Fibroblast of villous mesenchyme (primary cell): ENCODE data around the gene HCN3. TPM values are rescaled to one million over a fixed set of nuclear protein-coding genes. Genes with fewer than 3 reads are reported as not detected.

Source experiments
- DNase-seq: peaks from one replicate; pipeline ENCODE4 v3.0.0-alpha.2; 2010; ENCODE audit warnings: low read depth
- H3K4me3 ChIP-seq: 2 replicates; pipeline ENCODE4 v1.5.1; 2011; ENCODE audit warnings: low read depth, mild to moderate bottlenecking, low read length
- total RNA-seq: library from RNA; depleted of rRNA; stranded (reverse); fragments of >200 nt; gene quantifications from 2 replicates; pipeline ENCODE4 v1.2.3, GENCODE V29; 2012
- TF ChIP-seq, protein P1 (sequence below): IDR thresholded peaks from 2 replicates; pipeline ENCODE4 v1.5.1; 2012; ENCODE audit warnings: low read depth, mild to moderate bottlenecking, low read length; ENCODE audit not compliant: insufficient read depth

The HCN3 gene
- total RNA-seq, 1 donor, result 0.86 TPM

DNA sequence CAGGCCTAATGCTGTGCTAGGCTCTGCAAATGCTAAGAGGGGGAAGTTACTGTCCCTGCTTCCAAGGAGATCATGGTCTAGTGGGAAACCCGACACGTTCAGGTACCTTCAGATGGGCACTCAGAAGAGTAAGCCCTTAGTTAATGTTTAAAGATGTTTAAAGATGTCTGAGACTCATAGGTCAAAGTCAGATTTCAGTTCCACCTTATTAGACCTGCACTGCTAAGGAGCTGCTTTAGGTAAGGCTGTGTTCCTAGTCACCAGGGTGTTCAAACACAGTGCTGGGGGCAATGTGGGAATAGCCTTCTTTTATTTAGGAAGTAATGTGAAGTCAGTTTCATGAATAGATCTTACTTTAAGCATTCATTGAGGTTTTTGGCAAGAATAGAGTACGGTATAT lies 39.7 kb downstream of the HCN3 start:
- TF ChIP-seq, protein P1, sequence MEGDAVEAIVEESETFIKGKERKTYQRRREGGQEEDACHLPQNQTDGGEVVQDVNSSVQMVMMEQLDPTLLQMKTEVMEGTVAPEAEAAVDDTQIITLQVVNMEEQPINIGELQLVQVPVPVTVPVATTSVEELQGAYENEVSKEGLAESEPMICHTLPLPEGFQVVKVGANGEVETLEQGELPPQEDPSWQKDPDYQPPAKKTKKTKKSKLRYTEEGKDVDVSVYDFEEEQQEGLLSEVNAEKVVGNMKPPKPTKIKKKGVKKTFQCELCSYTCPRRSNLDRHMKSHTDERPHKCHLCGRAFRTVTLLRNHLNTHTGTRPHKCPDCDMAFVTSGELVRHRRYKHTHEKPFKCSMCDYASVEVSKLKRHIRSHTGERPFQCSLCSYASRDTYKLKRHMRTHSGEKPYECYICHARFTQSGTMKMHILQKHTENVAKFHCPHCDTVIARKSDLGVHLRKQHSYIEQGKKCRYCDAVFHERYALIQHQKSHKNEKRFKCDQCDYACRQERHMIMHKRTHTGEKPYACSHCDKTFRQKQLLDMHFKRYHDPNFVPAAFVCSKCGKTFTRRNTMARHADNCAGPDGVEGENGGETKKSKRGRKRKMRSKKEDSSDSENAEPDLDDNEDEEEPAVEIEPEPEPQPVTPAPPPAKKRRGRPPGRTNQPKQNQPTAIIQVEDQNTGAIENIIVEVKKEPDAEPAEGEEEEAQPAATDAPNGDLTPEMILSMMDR, result no peak
- no peak overlapping the region for H3K4me3 ChIP-seq
- no peak for DNase-seq

DNA sequence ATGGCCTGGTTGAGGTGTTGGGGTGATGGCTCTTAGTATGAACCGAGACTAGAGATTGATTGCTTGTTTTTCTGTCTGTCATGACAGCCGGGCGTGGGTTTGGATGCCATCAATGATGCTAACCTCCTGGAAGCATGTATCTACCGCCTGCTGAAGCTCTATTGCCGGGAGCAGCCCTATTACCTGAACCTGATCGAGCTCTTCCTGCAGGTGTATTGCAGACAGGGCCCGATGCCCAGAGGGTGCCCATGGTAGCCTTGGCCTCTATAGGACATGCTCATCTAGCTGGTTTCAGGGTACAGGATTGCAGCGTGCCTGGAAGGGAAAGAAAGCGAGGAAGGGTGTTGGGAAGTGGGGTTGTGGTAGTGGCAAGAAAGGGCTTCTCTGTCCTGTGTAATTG lies 40.8 kb downstream of the HCN3 start:
- no peak overlapping the region for H3K4me3 ChIP-seq
- DNase-seq, result no peak
- TF ChIP-seq, protein P1, result no peak

DNA sequence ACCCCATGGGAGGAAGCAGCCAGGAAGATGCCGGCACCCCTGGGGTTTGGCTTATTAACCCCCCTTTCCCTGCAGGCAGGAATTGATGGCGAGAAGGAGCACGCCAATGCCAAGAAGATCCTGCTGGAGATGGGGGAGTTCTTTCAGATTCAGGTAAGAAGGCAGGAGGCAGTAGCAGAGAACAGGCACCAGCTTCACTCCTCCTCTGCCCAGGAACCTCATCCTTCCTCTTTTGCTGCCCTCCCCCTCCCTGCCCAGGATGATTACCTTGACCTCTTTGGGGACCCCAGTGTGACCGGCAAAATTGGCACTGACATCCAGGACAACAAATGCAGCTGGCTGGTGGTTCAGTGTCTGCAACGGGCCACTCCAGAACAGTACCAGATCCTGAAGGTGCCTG lies 42.3 kb downstream of the HCN3 start:
- no peak for DNase-seq
- TF ChIP-seq, protein P1, result no peak
- H3K4me3 ChIP-seq, result no peak overlapping the region

DNA sequence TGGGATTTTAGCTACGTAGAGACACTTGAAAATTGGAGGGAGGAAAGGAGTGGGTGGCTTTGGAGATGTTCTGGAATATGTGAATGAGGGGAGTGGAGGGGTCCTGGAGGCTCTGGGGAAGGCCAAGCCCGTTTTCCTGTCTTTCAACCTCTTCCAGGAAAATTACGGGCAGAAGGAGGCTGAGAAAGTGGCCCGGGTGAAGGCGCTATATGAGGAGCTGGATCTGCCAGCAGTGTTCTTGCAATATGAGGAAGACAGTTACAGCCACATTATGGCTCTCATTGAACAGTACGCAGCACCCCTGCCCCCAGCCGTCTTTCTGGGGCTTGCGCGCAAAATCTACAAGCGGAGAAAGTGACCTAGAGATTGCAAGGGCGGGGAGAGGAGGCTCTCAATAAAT lies 43.0 kb downstream of the HCN3 start:
- peak overlapping the region; percentile 94 for H3K4me3 ChIP-seq
- TF ChIP-seq, protein P1, result no peak
- DNase-seq, result no peak

DNA sequence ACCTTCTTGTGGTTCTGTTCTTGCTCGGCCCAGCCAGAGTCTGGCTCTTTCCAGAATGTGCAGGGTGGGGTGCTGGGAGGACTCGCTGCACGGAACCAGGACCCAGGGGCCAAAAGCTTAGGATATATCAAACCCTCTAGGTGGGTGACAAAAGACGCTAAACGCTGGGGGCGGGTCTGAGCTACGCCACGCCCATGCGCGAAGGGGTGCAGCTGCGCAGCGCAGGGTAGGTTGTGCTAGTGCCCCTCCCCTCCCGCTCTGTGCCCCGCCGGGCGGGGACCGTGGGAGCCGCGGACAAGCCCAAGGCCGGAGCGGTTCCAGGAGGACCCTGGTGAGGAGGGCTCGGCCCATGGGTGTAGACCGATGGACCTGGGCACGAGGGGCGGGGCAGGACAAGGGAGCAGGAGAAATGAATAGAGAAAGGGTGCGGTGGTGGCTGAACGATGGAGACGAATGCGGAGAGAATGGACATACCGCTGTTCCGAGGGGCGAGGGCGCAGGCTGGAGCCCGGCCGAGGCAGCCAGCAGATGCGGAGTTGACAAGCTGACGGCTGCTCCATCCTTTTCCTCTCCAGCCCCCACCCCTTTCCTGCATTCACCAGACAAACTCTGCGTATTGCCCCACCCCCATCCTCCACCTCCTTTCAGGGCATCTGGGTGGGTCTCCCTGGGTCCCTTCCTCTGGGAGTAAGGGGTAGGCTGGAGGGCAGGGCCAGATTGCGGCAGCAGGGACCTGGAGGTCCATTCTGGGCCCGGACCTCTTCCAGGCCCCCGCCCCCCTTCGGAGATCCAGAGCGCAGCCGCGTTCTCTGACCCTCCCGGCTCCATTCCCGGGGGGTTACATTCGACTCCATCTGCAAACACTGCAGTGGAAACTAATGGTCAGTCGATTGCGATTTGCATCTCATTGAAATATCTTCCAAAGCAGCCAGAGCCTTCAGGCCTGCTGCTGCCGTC lies 43.7 kb downstream of the HCN3 start, which contains the start of gene RUSC1:
Gene RUSC1, plus strand, starts transcription at position 234 of the 957 bp plus-strand sequence. CDS start 880 bp downstream, outside the sequence.
- DNase-seq, result peak; percentile 63
- TF ChIP-seq, protein P1, result no peak

DNA sequence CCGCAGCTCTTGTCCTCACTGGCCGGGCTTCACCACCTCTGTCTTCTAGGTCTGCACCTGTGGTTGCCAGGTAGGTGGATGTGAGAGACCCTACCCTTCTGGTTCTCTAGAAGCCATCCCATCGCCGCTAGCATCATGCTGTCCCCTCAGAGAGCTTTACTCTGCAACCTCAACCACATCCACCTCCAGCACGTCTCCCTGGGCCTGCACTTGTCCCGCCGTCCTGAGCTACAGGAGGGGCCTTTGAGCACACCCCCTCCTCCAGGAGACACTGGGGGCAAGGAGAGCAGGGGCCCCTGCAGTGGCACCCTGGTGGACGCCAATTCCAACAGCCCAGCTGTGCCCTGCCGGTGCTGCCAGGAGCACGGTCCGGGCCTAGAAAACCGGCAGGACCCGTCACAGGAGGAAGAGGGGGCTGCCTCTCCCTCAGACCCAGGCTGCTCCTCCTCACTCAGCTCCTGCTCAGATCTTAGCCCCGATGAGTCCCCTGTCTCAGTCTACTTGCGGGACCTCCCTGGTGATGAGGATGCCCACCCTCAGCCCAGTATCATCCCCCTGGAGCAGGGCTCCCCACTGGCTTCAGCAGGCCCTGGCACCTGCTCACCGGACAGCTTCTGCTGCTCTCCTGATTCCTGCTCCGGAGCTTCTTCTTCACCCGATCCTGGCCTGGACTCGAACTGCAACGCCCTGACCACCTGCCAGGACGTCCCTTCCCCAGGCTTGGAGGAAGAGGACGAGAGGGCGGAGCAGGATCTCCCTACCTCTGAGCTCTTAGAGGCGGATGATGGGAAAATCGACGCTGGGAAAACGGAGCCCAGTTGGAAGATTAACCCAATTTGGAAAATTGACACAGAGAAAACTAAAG lies 44.6 kb downstream of the HCN3 start:
- TF ChIP-seq, protein P1, result no peak
- DNase-seq, result no peak

More for the DNA sequence above, 43.7 kb downstream of the HCN3 start, which contains the start of gene RUSC1:
- peak within 1 kb of the TSS; percentile 94 for H3K4me3 ChIP-seq

More for the DNA sequence above, 44.6 kb downstream of the HCN3 start:
- peak overlapping the region; percentile 94 for H3K4me3 ChIP-seq
